DND-41 (cell line): Measurements from ENCODE around the gene TTC28.

ENCODE experiments used
- ATAC-seq: fragments of 200-7000 bp; cut with Tn5 transposase; 3 replicates; pipeline ENCODE4 v1.9.1; 2021; ENCODE audit warnings: low read depth; ENCODE audit not compliant: insufficient read depth
- DNase-seq: peaks from one replicate; pipeline ENCODE4 v3.0.0-alpha.2; 2020
- H2AFZ ChIP-seq: 2 replicates; pipeline ENCODE4 v1.6.0; 2012; ENCODE audit warnings: low read depth, low read length
- H3K27ac ChIP-seq: 2 replicates; pipeline ENCODE4 v1.5.1; 2012; ENCODE audit warnings: low read length, inconsistent platforms
- H3K27me3 ChIP-seq: fragments of 200-600 bp; sonication (generic); 2 replicates; pipeline ENCODE4 v1.6.0; 2012; ENCODE audit warnings: low read length, mild to moderate bottlenecking, inconsistent platforms; ENCODE audit not compliant: insufficient read depth, poor library complexity
- H3K36me3 ChIP-seq: 2 replicates; pipeline ENCODE4 v1.5.1; 2012; ENCODE audit warnings: low read length, inconsistent platforms; ENCODE audit not compliant: insufficient read depth
- H3K4me1 ChIP-seq: 2 replicates; pipeline ENCODE4 v1.5.1; 2012; ENCODE audit warnings: mild to moderate bottlenecking, low read length; ENCODE audit not compliant: insufficient read depth
- H3K4me2 ChIP-seq: 2 replicates; pipeline ENCODE4 v1.6.0; 2012; ENCODE audit warnings: mild to moderate bottlenecking, moderate library complexity, low read length, inconsistent platforms; ENCODE audit not compliant: insufficient read depth
- H3K4me3 ChIP-seq, 2 experiments: fragments of 200-600 bp in 1 of 2; shearing (Covaris generic) in 1 of 2; 2 replicates each; pipeline ENCODE4 v1.5.1; 2012 to 2016; ENCODE audit warnings: inconsistent platforms in 2 of 2, low read length in 2 of 2, mild to moderate bottlenecking in 2 of 2, low read depth in 1 of 2, moderate library complexity in 1 of 2
- H3K79me2 ChIP-seq: 2 replicates; pipeline ENCODE4 v1.6.0; 2012; ENCODE audit warnings: low read length, inconsistent platforms; ENCODE audit not compliant: insufficient read depth
- H3K9ac ChIP-seq: 2 replicates; pipeline ENCODE4 v1.6.0; 2012; ENCODE audit warnings: low read depth, mild to moderate bottlenecking, inconsistent platforms, low read length, moderate library complexity
- H3K9me3 ChIP-seq: 2 replicates; pipeline ENCODE4 v1.5.1; 2012; ENCODE audit warnings: low read length, moderate library complexity, mild to moderate bottlenecking, inconsistent platforms; ENCODE audit not compliant: insufficient read depth, severe bottlenecking
- H4K20me1 ChIP-seq: 2 replicates; pipeline ENCODE4 v1.6.0; 2012; ENCODE audit warnings: low read length; ENCODE audit not compliant: insufficient read depth
- EZH2 ChIP-seq: IDR thresholded peaks from 3 replicates; pipeline ENCODE4 v1.6.1; 2012; ENCODE audit warnings: borderline replicate concordance, low read depth, mild to moderate bottlenecking, moderate library complexity, low read length, inconsistent platforms; ENCODE audit not compliant: severe bottlenecking
- TF ChIP-seq, protein P1 (sequence below): IDR thresholded peaks from 2 replicates; pipeline ENCODE4 v1.5.1; 2012; ENCODE audit warnings: borderline replicate concordance, low read length, moderate library complexity, mild to moderate bottlenecking; ENCODE audit not compliant: poor library complexity, severe bottlenecking; ENCODE audit errors: extremely low read depth

The TTC28 gene

DNA sequence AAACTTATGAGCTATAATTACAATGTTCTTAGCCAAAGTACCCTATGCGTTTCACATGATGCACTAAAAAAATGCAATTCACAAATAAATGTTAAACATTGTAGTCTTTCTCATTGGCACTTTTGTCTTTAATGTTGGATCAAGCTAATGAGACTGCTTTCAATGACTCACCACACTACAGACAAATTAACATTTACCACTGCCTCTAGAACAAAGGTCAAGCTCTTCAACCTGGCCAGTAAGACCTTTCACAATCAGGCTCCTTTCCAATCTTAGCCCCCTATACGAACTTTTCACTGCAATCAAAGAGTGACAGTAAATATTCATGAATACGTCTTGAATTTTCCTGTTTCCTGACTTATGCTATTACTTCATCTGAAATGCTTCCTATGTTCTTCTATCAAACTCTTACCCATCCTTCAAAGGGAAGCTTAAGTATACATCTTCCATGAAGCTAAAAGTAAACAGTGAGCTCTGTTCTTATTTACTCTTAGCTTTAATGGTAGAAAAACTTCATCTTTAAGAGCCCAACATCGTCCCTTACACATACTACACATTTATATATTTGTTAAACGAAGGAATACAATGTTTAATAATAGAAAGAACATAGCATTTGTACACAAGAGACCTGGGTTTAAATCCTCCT, 433.9 kb downstream of the TTC28 start:
- Histone ChIP-seq H3K36me3 (no peaks in the 10 kb centered on the region), H3K9ac (no peak overlapping the region), H3K27me3 (no peaks in the 10 kb centered on the region), H3K4me2 (no peak overlapping the region), H3K79me2 (peaks cover 55% of the 10 kb centered on the region), H2AFZ (no peak overlapping the region), H3K27ac (no peak overlapping the region), H3K4me1 (no peaks in the 10 kb centered on the region), H3K9me3 (no peaks in the 10 kb centered on the region), H4K20me1 (peaks cover 11% of the 10 kb centered on the region; the same call in 1 of the 2 replicates), H3K4me3 (no peak overlapping the region)
- no peak for DNase-seq
- TF ChIP-seq, protein P1, sequence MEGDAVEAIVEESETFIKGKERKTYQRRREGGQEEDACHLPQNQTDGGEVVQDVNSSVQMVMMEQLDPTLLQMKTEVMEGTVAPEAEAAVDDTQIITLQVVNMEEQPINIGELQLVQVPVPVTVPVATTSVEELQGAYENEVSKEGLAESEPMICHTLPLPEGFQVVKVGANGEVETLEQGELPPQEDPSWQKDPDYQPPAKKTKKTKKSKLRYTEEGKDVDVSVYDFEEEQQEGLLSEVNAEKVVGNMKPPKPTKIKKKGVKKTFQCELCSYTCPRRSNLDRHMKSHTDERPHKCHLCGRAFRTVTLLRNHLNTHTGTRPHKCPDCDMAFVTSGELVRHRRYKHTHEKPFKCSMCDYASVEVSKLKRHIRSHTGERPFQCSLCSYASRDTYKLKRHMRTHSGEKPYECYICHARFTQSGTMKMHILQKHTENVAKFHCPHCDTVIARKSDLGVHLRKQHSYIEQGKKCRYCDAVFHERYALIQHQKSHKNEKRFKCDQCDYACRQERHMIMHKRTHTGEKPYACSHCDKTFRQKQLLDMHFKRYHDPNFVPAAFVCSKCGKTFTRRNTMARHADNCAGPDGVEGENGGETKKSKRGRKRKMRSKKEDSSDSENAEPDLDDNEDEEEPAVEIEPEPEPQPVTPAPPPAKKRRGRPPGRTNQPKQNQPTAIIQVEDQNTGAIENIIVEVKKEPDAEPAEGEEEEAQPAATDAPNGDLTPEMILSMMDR = no peak
- ATAC-seq = no peak

DNA sequence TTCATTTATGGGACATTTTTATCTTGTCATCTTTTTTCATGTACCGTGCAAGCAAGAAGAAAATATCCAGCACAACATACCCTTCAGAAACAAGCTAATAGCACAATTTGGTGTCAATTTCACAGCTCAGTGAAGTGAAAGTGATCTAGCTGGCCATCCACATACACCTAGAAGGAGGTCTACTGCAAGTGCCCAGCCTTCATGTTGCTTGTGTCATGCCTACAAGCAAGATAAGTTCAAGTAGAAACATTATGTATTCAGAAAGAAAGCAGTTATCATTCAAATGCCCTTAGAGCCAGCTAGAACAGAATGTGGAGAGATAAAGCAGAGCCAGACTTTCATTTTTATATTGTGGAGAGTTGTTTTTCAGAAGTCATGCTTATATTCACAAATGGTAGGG, 434.9 kb downstream of the TTC28 start:
- Histone ChIP-seq H3K4me3 (no peak overlapping the region), H3K79me2 (peaks cover 54% of the 10 kb centered on the region), H3K9me3 (no peaks in the 10 kb centered on the region), H3K4me2 (no peak overlapping the region), H3K27me3 (no peaks in the 10 kb centered on the region), H4K20me1 (peaks cover 11% of the 10 kb centered on the region; the same call in 1 of the 2 replicates), H3K4me1 (no peaks in the 10 kb centered on the region), H3K36me3 (no peaks in the 10 kb centered on the region), H3K9ac (no peak overlapping the region), H3K27ac (no peak overlapping the region), H2AFZ (no peak overlapping the region)
- TF ChIP-seq EZH2 = no peak
- TF ChIP-seq, protein P1 = no peak
- ATAC-seq = no peak
- DNase-seq = no peak

GRCh38 chr22:28243539-28243938, 436.1 kb downstream of the TTC28 start:
- H3K27me3 ChIP-seq = no peaks in the 10 kb centered on the region
- H4K20me1 ChIP-seq = peaks cover 8% of the 10 kb centered on the region; the same call in 1 of the 2 replicates
- no peak overlapping the region for H3K9ac ChIP-seq
- no peak overlapping the region for H2AFZ ChIP-seq
- no peaks in the 10 kb centered on the region for H3K9me3 ChIP-seq
- TF ChIP-seq, protein P1 = no peak
- TF ChIP-seq EZH2 = no peak
- no peak overlapping the region for H3K4me2 ChIP-seq
- H3K79me2 ChIP-seq = peaks cover 60% of the 10 kb centered on the region
- no peak overlapping the region for H3K27ac ChIP-seq
- no peak overlapping the region for H3K4me3 ChIP-seq
- ATAC-seq = no peak
- no peaks in the 10 kb centered on the region for H3K4me1 ChIP-seq
- H3K36me3 ChIP-seq = no peaks in the 10 kb centered on the region
- DNase-seq = no peak

GRCh38 chr22:28241656-28242290, 437.9 kb downstream of the TTC28 start:
- Histone ChIP-seq H3K9me3 (no peaks in the 10 kb centered on the region), H2AFZ (no peak overlapping the region), H3K4me1 (no peaks in the 10 kb centered on the region), H3K27ac (no peak overlapping the region), H3K4me3 (no peak overlapping the region), H3K36me3 (no peaks in the 10 kb centered on the region), H4K20me1 (peaks cover 4% of the 10 kb centered on the region; the same call in 1 of the 2 replicates), H3K4me2 (no peak overlapping the region), H3K27me3 (no peaks in the 10 kb centered on the region), H3K79me2 (peaks cover 50% of the 10 kb centered on the region), H3K9ac (no peak overlapping the region)
- ATAC-seq = no peak
- no peak for DNase-seq
- TF ChIP-seq, protein P1 = no peak
- TF ChIP-seq EZH2 = no peak
